NCI-H2029 treated with DMSO at 0.1 percent for 48 hours (cell line): Measurements from ENCODE around the gene TUBB6.
A peak's percentile ranks its signal among the peaks of the same experiment; 100 is the strongest.

ENCODE experiments used
- DNase-seq: peaks from one replicate; lab custom pipeline; 2025; lab: John Stamatoyannopoulos, UW

Gene TUBB6

GRCh38 chr18:12307701-12308385 is at the start of gene TUBB6:
Gene TUBB6, plus strand, starts transcription at chr18:12308241. Its CDS starts 52 bp downstream, at chr18:12308293.
- no peak for DNase-seq

DNA sequence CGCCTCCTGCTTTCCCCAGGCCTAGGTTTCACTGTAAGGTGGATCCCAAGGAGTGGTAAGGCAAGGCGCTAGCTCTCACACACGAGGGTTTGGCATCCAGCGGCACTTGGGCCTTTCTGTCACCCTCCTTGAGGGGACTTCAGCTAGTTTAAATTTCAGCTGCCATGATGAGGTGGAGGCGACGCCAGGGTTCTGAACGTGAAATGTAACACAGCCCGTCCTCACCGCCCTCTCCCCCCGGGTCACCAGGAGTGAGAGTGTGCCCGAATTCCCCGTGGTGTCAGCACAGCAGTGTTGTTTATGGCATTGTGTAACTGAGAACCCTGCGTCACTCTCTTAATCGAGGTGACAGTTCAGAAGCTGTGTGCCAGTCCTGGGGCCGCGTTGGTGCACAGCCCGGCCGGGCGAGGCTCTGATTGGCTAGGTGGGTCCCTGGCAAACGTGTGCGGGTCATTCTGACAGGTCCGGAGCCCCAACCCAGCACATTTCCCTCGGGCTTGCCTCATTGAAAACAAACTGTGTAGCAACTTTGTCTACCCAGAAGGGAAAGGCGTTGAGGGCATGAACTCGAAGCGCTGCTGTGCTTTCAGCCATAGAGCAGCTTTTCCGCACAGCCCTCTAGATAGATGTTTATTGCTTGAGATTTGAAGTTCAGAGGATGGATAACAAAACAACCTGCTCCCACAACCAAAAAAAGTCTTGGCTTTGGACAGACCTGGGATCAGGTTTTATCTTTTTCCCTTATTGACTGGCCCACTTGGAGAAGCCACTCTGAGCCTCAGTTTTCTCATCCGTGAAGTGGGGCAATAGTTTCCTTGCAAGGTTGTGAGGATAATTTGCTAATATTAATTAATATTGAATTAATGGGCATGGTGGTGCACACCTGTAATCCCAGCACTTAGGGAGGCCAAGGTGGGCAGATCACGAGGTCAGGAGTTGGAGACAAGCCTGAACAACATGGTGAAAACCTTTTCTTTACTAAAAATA is 49.0 kb upstream of the TUBB6 start:
- no peak for DNase-seq

GRCh38 chr18:12262748-12263147 is 45.3 kb upstream of the TUBB6 start:
- DNase-seq: no peak

DNA sequence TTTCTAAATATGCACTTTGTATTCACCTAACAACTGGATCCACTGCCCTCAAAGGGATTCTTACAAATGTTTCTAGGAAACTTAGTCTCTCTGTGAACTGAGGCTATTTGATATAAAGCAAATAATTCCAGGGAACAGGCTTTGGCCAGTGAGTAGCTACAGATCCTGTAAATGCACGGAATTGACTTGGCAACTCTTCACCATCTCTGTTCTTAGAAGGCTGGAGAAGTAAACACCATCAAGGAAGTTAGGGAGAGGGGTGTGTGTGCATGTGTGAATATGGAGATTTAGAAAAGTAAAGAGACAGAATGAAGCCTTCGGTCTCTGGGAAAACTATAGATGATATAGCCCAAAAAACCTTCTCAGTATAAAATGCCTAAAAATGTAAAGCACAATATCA is 43.2 kb upstream of the TUBB6 start:
- DNase-seq: no peak

GRCh38 chr18:12271376-12272235 is 36.4 kb upstream of the TUBB6 start:
- peak; percentile 42 for DNase-seq

DNA sequence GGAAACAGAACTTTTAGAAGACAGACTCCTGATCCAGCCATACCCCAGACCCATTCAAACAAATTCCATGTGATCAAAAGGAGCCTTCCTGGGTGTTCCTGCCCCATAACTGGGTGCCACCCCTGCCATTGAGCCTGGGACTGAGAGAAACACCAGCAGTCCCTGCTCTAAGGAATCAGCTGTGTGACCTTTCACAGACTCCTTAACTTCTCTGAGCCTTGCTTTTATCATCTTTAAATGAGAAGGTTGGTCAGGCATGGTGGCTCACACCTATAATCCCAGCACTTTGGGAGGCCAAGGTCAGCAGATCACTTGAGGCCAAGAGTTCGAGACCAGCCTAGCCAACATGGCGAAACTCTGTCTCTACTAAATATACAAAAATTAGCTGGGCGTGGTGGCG is 33.2 kb upstream of the TUBB6 start:
- no peak for DNase-seq

DNA sequence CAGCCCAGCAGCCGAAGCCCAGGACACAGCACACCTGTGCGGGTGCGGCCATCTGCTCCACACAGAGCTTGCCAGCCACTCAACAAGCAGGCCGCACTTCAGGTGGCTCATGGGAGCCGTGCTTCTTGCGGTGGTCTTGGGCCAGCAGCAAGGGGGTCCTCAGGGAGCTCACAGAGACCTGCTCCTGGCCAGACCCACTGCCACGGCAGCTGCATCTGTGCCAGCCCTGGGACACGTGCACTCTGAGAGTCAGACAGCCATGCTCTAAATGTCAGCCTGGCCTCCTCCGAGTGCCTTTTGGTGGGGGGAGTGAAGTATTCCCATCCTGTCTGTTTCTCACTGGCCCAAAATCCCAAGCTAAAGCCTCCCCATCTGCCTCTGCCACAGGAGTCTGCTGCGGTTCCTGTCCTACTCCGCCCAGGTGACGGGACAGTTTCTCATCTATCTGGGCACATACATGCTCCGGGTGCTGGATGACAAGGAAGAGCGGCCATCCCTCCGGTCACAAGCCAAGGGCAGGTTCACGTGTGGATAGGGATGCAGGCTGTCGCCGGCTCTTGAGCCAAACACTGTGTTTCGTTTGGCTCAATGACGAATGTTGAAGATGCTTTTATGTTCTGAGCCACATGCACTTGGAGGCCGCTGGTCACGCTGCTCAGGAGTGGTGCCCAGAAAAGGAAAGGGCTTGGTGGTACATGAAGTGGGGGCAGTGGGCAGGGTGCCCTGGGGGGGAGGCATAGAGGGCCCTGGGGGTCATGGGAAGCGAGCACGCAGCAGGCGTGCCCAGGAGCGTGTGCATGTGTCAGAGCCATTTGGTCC is 31.1 kb upstream of the TUBB6 start:
- DNase-seq: no peak

DNA sequence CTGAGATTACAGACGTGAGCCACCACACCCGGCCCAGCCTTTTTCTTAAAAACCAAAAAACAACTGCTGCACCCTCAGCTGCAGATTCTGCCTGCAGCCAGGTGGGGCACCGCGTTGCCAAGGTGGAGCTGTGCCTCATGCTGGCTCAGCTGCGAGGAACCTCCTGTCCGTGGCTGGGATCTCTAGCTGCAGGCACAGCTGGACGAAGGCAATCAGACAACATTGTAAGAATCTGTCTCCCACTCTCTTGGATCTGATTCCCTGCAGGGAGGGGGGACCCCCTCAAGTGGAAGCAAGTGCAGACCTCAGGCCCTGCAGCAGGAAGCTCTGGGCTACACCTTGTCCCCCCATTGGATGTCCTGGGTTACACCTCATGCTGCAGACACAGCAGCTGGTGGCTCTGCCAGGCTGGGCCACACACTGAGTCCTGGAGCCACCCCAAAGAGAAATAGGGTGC is 29.8 kb upstream of the TUBB6 start:
- no peak for DNase-seq

GRCh38 chr18:12278741-12279682 is 29.0 kb upstream of the TUBB6 start:
- no peak for DNase-seq

- DNase-seq: no peak
These were observed 28.1 kb upstream of the TUBB6 start for GRCh38 chr18:12279781-12280531.

- no peak for DNase-seq
These were observed 26.2 kb upstream of the TUBB6 start for GRCh38 chr18:12281861-12282260.

- DNase-seq: no peak
These were observed 25.5 kb upstream of the TUBB6 start for GRCh38 chr18:12282442-12283039.

- no peak for DNase-seq
These were observed 24.8 kb upstream of the TUBB6 start for GRCh38 chr18:12283256-12283655.

- DNase-seq: no peak
These were observed 24.4 kb upstream of the TUBB6 start for GRCh38 chr18:12283666-12284065.

GRCh38 chr18:12287131-12287681 is 20.8 kb upstream of the TUBB6 start:
- no peak for DNase-seq

DNA sequence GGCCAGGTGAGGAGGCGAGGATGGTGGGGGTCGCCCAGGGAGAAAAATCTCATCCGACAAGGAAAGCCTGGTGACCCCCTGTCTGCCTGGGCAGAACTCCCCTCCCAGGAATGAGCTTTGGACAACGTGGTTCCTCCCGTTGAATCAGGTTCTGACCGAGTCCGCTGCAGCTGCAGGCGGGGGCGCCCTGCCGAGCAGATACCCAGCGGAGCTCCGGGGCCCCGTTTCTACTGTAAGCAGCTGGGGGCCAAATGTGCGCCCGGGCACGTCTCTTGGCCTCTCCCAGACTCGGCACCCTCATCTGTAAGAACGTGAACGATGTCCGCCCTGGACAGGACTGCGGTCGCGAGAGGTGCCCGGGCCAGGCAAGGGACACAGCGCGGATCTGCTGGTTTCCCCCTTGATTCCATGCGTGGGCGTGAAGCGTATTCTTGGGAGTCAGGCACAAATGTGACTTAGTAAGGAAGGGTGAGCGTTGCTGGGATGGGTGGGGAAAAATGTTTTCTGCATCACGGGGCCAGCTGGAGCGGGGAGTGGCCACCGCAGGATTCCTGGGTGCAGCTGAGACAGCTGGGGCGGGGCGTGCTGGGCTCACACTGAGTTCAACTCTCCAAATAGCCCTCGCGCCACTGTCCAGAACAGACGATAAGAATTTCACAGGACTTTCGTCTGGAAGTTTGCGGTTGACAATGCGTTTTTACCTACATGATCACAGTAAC is 20.2 kb upstream of the TUBB6 start:
- DNase-seq: no peak

DNA sequence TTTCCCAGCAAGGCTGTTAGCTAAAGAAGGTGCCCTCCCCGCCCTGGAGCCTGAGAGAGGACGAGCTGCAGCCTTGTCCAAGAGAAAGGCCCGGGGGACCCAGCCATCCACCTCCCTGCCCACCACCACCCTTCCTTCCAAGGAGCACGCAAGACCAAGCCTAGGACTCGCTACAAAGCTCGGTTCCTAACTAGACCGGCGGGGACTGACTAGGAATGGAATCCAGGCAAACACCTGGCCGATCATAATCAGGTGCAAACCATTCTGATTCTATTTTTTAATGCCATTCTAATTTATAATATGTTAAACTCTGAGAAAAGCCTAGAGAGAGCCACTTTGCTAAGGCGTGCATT is 19.7 kb upstream of the TUBB6 start:
- no peak for DNase-seq

GRCh38 chr18:12290086-12290485 is 18.0 kb upstream of the TUBB6 start:
- DNase-seq: no peak
